Caco-2 (cell line): ENCODE results near the gene GLT8D2. TPM values are rescaled to one million over a fixed set of nuclear protein-coding genes. Genes with fewer than 3 reads are reported as not detected.

Experiments
- BruUV-seq: library from RNA; stranded (reverse); fragments of 400-500 nt; replicated peaks from 2 replicates; lab custom pipeline; 2021; lab: Mats Ljungman, UMichigan
- CTCF ChIA-PET: fragments of 300-600 bp; sonication (Branson Sonifier 250); formaldehyde crosslinking; loops from one replicate; lab custom pipeline; 2022; ENCODE audit warnings: antibody characterized with exemption; lab: Charles Lee
- POLR2A ChIA-PET: fragments of 300-600 bp; sonication (Branson Sonifier 250); formaldehyde crosslinking; loops from one replicate; lab custom pipeline; 2022; ENCODE audit warnings: antibody characterized with exemption; lab: Charles Lee
- DNase-seq, 2 experiments: peaks; one replicate each; pipeline versions ENCODE4 v3.0.0 to v3.0.0-alpha.2; 2020 to 2022
- H3K27me3 ChIP-seq: replicated peaks from 2 replicates; pipeline ENCODE4 v1.6.0; 2011; ENCODE audit warnings: low read length; ENCODE audit not compliant: control insufficient read depth, insufficient read depth
- H3K36me3 ChIP-seq: 2 replicates; pipeline ENCODE4 v1.5.1; 2011; ENCODE audit warnings: low read length; ENCODE audit not compliant: control insufficient read depth, insufficient read depth
- H3K4me1 ChIP-seq: fragments of 250-450 bp; sonication (Bioruptor Pico); 2 replicates; pipeline ENCODE4 v1.5.1; 2020; ENCODE audit warnings: mild to moderate bottlenecking
- H3K4me3 ChIP-seq: 2 replicates; pipeline ENCODE4 v1.5.1; 2011; ENCODE audit warnings: low read depth, mild to moderate bottlenecking, control low read depth, low read length
- H3K9me3 ChIP-seq: fragments of 250-450 bp; sonication (Bioruptor Pico); 2 replicates; pipeline ENCODE4 v1.5.1; 2020; ENCODE audit warnings: mild to moderate bottlenecking, moderate library complexity
- H3K27ac Mint-ChIP-seq: one replicate; pipeline ENCODE4 v1.8.0; 2022; ENCODE audit warnings: mixed read lengths; ENCODE audit not compliant: unreplicated experiment
- H3K27me3 Mint-ChIP-seq: one replicate; pipeline ENCODE4 v1.8.0; 2022; ENCODE audit warnings: mixed read lengths; ENCODE audit not compliant: insufficient read depth, unreplicated experiment
- H3K36me3 Mint-ChIP-seq: one replicate; pipeline ENCODE4 v1.8.0; 2022; ENCODE audit warnings: mild to moderate bottlenecking, mixed read lengths; ENCODE audit not compliant: insufficient read depth, unreplicated experiment
- H3K4me1 Mint-ChIP-seq: one replicate; pipeline ENCODE4 v1.8.0; 2022; ENCODE audit warnings: low read depth, mixed read lengths; ENCODE audit not compliant: unreplicated experiment
- H3K4me3 Mint-ChIP-seq: one replicate; pipeline ENCODE4 v1.8.0; 2022; ENCODE audit warnings: mild to moderate bottlenecking, moderate library complexity, mixed read lengths; ENCODE audit not compliant: unreplicated experiment
- H3K9me3 Mint-ChIP-seq: one replicate; pipeline ENCODE4 v1.8.0; 2022; ENCODE audit warnings: mixed read lengths; ENCODE audit not compliant: unreplicated experiment
- intact Hi-C: fragments of 100-400 bp; cut with micrococcal nuclease; formaldehyde crosslinking; loops from one replicate; pipeline ENCODE4 v1.10.0; 2022; ENCODE audit not compliant: unreplicated experiment
- total RNA-seq: library from RNA; stranded (reverse); gene quantifications from 2 replicates; pipeline ENCODE4 v1.2.3, GENCODE V29; 2022
- TF ChIP-seq, protein P1 (sequence below), 2 experiments: fragments of 200-600 bp in 1 of 2; IDR thresholded peaks; 1 replicate in 1 of 2; 2 replicates in 1 of 2; pipeline versions ENCODE4 v1.5.1 to v1.8.0; 2011 to 2022; ENCODE audit warnings: antibody characterized with exemption in 1 of 2, control low read depth in 1 of 2, inconsistent platforms in 1 of 2, low read depth in 1 of 2, low read length in 1 of 2, mild to moderate bottlenecking in 1 of 2, moderate library complexity in 1 of 2; ENCODE audit not compliant: insufficient read depth in 1 of 2, severe bottlenecking in 1 of 2, unreplicated experiment in 1 of 2

Gene GLT8D2
- total RNA-seq, 1 experiment from 2014 or later = not detected

DNA sequence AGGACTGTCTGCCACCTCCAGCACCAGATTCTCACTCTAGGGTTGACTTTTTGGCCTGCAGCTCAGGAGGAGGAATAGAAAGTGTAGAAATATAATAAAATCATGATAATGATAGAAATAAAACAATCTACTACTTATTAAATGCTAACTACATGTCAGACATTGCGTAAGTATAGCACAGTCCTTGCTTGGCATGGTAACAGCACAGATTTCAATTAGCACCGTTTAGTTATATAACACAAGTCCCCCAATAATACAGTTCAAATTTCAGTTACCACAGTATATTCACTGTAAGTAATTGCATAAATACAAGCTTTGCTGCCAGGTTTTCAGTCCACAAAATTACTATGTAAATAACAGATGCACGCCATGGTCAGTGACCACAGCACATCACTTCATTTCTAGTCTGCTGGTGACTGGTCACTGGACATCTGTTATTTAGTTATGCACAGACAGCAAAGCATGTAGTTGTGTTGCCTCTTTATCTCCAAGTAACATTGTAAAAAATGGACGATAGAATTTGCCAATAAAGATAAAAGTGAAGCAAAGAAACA lies 6.5 kb upstream of the GLT8D2 start:
- Histone ChIP-seq H3K4me1 (no peaks in the 10 kb centered on the region), H3K36me3 (no peaks in the 10 kb centered on the region), H3K4me3 (no peak overlapping the region), H3K27me3 (no peaks in the 10 kb centered on the region), H3K9me3 (no peaks in the 10 kb centered on the region)
- intact Hi-C loops = no loop called here
- H3K4me1 Mint-ChIP-seq = no peaks in the 10 kb centered on the region
- CTCF ChIA-PET = interaction anchor here (2.2 kb wide), 1 partner anchor 52 kb away, joined by 15 read pairs; no protein-coding TSS in a partner anchor
- H3K36me3 Mint-ChIP-seq = no peaks in the 10 kb centered on the region
- POLR2A ChIA-PET = no interaction called here
- DNase-seq = no peak
- H3K9me3 Mint-ChIP-seq = no peaks in the 10 kb centered on the region
- no TSS peak for BruUV-seq
- no peak overlapping the region for H3K27ac Mint-ChIP-seq
- no peak overlapping the region for H3K4me3 Mint-ChIP-seq
- TF ChIP-seq, protein P1, sequence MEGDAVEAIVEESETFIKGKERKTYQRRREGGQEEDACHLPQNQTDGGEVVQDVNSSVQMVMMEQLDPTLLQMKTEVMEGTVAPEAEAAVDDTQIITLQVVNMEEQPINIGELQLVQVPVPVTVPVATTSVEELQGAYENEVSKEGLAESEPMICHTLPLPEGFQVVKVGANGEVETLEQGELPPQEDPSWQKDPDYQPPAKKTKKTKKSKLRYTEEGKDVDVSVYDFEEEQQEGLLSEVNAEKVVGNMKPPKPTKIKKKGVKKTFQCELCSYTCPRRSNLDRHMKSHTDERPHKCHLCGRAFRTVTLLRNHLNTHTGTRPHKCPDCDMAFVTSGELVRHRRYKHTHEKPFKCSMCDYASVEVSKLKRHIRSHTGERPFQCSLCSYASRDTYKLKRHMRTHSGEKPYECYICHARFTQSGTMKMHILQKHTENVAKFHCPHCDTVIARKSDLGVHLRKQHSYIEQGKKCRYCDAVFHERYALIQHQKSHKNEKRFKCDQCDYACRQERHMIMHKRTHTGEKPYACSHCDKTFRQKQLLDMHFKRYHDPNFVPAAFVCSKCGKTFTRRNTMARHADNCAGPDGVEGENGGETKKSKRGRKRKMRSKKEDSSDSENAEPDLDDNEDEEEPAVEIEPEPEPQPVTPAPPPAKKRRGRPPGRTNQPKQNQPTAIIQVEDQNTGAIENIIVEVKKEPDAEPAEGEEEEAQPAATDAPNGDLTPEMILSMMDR (IDR thresholded peaks at IDR 0.05; ENCODE audit: insufficient read depth in 1 of 2, low read depth in 1 of 2, low read length in 1 of 2, severe bottlenecking in 1 of 2, unreplicated experiment in 1 of 2) = no peak
- H3K27me3 Mint-ChIP-seq = peaks cover 20% of the 10 kb centered on the region

DNA sequence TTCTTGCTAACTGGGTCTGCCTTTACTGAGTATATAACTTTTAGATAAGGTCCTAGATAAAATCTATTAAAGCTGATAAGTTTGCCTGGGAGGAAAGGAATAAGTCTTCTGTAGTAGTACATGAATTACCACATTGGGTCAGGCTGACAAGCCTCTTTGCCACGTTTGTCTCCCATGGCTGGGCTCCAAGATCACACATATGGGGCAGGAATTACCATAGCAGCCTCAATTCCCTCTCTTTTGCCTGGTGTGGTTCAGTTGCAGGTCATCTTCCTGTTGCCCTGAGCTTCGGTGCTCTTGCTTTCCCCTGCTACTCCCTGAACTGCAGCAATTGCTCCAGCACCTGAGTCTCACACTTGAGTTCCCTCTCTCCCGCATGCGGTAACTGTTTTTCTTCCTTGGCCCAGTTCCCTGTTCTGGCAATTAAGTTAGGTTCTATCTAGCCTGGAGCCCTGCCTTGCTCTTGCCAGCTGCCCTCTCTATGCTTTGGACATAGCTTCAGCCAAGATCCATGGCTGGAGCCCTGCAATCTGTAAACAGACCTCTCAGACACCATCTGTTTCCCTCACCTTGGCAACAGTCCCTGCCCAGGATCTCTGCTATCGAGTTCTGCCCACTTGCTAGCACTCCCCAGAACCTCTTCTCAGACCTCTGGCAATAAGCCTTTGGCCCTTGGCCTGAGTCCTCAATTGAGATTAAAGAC lies 5.8 kb upstream of the GLT8D2 start:
- Mint-ChIP-seq H3K4me1 (no peaks in the 10 kb centered on the region), H3K27ac (no peak overlapping the region), H3K9me3 (no peaks in the 10 kb centered on the region), H3K36me3 (no peaks in the 10 kb centered on the region), H3K27me3 (peaks cover 20% of the 10 kb centered on the region), H3K4me3 (no peak overlapping the region)
- H3K36me3 ChIP-seq = no peaks in the 10 kb centered on the region
- no peak for DNase-seq
- no peaks in the 10 kb centered on the region for H3K9me3 ChIP-seq
- H3K4me1 ChIP-seq = no peaks in the 10 kb centered on the region
- ChIA-PET CTCF (no interaction called here), POLR2A (no interaction called here)
- H3K27me3 ChIP-seq = no peaks in the 10 kb centered on the region
- H3K4me3 ChIP-seq = no peak overlapping the region
- TF ChIP-seq, protein P1 (IDR thresholded peaks at IDR 0.05; ENCODE audit: insufficient read depth in 1 of 2, low read depth in 1 of 2, low read length in 1 of 2, severe bottlenecking in 1 of 2, unreplicated experiment in 1 of 2) = no peak
- no TSS peak for BruUV-seq
- intact Hi-C loops = no loop called here

DNA sequence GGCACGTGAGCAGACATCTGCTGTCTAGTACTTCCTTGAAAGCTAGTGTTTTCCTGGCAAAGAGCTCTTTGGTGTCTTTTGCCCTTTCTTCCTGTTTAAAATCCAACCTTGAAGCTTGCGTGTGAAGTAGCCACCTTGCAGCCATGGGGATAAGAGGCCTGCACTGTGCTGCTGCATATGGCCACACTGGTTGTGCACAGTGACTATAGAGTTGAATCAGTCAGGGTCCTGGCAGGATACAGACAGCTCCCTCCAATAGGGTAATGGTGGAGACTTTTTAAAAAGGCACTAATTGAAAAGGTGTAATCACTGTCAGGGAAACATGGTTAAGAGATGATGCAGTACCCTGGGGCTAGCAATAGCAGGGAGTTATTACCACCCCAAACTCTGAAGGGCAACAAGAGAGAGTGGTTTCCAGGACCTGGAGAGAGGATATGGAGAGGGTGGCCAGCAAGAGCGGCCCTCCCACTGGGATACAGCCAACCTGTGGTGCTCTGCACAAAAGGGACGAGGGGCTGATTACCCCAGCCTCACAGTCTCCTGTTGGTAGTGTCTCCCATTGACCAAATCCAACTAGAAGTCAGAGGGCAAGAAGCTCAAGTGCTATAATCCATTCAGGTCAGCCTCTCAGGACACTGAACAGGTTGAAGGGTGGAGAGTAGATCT lies 4.8 kb upstream of the GLT8D2 start:
- H3K4me3 Mint-ChIP-seq = no peak overlapping the region
- TF ChIP-seq, protein P1 (IDR thresholded peaks at IDR 0.05; ENCODE audit: insufficient read depth in 1 of 2, low read depth in 1 of 2, low read length in 1 of 2, severe bottlenecking in 1 of 2, unreplicated experiment in 1 of 2) = no peak
- intact Hi-C loops = loop anchor here (5.0 kb wide), 1 partner anchor 402 kb away; the partner anchor contains the start of gene CHST11

More for the DNA sequence above, 4.8 kb upstream of the GLT8D2 start:
- ChIA-PET CTCF (no interaction called here), POLR2A (no interaction called here)
- H3K36me3 ChIP-seq = no peaks in the 10 kb centered on the region
- no peak for DNase-seq
- Mint-ChIP-seq H3K4me1 (no peaks in the 10 kb centered on the region), H3K27me3 (peaks cover 15% of the 10 kb centered on the region), H3K36me3 (no peaks in the 10 kb centered on the region), H3K27ac (no peak overlapping the region), H3K9me3 (no peaks in the 10 kb centered on the region)
- H3K4me3 ChIP-seq = no peak overlapping the region
- H3K9me3 ChIP-seq = no peaks in the 10 kb centered on the region
- H3K4me1 ChIP-seq = no peaks in the 10 kb centered on the region
- no TSS peak for BruUV-seq
- no peaks in the 10 kb centered on the region for H3K27me3 ChIP-seq
